GM21360 (cell line): ENCODE results near the gene MPRIP.

ENCODE experiments used
- ATAC-seq: cut with Tn5 transposase; IDR thresholded peaks from one replicate; pipeline ENCODE4 v1.9.1; 2021; ENCODE audit warnings: mild to moderate bottlenecking, moderate library complexity; ENCODE audit not compliant: unreplicated experiment

The MPRIP gene

DNA sequence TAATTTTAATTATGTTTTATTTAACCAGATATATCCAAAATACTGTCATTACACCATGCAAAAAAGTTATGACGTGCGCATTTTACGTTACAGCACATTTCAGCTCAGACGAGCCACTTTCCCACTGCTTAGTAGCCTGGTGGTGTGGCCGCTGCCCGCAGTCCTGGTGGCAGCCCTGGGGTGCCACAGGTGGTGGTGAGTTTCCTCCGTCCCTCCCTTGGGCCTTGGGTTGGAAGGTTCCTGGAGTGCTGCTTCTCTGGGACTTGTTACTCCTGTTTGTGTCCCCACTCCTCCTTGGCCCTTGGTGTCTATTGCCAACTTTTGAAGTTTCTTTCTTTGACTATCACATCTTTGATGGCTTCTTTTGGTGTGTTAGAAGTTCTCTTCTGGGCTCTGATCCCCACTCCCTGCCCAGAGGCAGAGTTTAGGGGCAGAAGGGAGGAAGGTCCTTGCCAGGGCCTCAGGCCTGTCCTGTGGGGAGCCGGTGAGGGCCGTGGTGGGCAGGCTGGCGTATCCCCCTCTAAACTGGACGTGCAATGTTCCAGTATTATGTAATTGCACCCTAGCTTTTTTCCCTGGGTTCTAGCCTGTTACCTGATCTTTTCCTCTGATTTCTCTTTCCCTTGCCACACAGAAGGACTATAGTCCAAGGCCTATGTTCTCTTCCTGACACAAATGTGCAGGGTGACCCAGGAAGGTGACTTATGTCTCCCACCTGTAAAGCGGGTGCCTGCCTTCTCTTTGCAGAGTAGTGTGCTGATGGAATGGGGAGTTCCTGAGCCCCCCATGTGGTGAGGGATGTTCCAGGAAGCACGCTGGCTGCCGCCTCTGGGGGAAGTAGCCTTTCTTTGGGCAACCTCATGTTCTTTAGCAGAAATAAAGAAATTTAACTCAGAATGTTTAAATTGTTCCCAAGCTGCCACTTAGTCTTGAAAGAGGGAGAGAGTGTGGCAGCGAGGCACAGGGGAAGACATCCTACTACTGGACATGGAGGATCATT lies 8.4 kb downstream of the MPRIP start:
- ATAC-seq = no peak

DNA sequence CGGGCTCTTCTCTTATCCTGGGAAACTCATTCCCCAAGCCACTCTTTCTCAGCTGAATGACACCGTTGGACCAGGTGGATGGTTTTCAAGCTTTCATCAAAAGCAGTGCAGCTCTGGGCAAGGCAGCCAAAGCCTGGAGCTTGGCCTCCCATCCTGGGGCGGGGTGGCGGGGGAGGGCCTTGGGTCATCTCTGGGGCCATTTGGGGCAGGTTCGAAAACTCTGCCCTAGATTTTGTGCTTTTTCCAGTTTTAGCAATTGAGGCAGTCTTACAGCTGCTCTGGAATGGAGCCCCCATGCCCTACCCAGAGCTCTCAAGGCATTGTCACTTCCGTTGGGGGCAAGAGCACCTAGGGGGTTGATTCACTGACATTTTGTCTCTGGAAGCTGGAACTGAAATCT lies 9.1 kb downstream of the MPRIP start:
- ATAC-seq = no peak

DNA sequence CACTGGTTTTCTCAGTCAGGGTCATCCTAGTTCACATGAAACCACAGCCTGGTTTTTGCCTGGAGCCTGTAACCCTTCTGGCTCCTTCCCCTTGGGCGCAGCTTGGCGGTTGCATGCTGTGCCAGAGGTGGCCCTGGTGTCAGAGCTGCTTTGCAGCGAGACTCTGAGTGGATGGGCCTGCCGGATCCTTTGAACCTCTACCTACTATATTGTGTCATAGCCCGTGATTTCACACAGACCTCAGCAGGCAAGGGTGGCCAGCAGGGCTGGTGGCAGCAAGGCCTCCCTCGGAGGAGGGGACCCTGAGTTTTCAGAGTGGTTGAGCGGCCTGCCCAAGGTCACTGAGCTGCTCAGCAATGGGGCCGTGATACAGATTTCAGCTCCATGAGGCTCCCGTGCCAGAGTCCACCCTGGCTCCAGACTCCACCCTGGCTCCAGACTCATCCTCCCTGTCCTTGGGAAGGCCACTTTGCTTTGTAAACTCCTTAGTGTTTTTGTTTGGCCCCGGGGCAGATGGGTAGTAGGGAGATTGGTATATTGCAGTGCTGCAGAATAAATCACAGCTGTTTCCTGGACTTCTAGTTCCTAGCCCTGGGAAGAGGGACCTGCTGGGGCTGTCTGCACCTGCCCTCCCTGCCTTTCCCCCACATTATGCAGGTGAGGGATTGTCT lies 9.7 kb downstream of the MPRIP start:
- ATAC-seq = no peak

GRCh38 chr17:17052462-17053221 lies 10.4 kb downstream of the MPRIP start:
- no peak for ATAC-seq

DNA sequence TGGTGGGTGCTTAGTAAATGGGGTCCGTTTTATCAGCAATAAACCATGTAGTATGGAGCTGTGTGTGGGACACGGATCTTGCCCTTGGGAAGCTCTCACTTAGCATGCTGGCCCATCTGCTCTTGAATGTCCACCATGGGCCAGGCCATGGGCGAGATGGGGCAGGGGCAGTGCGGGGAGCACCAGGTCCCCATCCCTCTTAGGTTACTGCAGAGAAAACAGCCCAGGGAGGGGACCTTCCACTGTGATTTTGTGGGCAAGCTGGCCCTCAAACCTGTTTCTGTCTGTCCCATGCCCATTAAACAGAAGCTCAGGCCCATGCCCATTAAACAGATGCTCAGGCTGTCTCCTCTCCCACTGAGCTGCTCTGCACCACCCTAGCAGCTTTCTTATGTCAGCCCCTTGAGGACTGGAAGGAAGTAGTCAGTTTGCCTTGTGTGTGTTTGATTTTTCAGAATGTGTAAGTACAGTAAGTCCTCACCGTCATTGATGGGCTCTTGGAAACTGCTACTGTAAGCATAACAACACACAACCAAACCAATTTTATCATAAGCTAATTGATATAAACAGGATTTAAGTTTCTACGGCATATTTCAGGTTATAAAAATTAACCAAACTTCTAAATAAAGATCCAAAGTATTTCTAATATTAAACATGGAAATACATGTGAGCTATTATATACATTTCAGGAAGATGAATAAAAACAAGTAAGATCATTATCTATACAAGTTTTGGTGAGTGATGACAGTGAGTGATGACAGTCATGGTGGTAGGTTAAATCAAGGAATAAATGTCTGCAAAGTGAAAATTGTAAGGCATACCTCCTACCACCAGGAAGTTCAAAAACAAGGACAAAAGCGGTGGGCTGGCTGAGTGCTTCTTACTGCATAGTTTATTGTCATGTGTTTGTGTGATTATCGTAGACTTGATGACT lies 11.5 kb downstream of the MPRIP start:
- ATAC-seq = no peak

- no peak for ATAC-seq
Measured at GRCh38 chr17:17054636-17055035, 12.4 kb downstream of the MPRIP start.

DNA sequence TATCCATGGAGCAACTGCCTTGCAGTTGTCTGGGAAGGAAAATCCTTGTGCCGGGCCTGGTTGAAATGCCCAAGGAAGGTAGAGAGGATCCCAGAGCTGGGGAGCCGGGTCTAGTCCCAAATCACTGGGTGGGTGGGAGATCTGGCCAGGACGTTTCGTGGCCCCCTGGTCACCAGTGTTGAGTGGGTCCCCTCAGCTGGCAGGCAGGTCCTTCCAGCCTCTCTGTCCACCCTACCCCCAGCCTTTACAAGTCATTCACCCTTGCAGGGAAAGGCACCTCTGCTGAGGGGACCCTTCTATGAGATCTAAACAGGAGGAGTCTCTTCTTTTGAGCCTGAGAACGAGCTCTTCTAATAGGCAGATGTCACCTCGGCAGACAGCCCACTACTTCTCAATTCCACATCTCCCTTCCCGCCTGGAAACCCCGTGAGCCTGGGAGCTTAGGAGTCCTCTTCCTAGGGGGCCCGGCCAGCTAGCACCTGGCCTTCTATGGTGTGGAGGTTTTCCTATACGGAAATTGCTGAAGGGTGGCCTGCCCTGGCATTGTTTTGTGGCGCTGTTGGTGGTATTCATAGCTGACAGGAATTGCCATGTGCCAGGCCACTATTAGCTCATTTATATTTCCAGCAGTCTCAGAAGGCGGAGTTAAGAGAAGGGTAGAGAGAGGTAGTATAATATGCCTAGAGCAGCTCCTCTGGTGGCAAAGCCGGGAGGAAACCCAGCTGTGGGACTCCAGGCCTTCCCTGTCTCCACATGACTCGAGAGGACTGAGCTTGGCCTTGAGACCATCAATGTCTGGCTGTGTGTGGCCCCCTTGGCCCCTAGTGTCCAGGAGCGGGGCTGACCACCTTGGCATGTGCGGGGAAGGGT lies 13.3 kb downstream of the MPRIP start:
- ATAC-seq = no peak

GRCh38 chr17:17056156-17056539 lies 13.9 kb downstream of the MPRIP start:
- no peak for ATAC-seq

DNA sequence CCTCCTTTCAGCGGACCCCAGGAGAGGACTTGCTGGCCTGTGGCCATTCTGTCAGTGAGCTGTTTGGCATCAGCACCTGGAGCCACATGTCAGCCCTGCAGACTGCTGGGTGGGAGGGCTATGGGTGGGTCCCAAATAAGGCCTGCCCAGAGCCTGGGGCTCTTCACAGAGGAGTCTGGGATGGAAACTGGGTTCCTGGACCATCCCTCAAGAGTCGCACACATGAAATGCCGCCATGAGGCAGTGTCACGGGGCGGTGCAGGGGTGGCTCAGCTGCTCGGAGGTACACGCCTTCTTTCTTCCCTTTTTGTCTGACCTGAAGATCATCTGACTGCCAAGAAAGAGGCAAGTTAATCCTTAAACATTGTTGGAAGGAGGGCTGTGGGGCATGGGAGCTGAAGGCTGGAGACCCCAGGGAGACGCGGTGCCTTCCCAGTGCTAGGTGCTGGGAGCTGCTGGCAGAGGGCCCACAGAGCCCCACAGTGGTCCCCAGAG lies 14.8 kb downstream of the MPRIP start:
- ATAC-seq = no peak

DNA sequence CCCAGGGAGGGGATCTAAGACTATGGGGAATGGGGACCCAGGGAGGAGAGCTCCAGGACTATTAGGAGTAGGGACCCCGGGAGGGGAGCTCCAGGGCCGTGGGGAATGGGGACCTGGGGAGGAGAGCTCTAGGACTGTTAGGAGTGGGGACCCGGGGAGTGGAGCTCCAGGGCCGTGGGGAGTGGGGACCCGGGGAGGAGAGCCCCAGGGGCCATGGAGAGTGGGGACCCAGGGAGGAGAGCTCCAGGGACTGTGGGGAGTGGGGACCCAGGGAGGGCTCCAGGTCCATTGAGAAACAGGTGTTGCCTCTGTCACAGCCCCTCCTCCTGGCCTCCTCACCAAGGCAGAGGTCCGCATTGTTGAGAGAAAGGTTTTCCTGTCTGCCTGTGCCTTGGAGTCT lies 16.0 kb downstream of the MPRIP start:
- ATAC-seq = no peak

DNA sequence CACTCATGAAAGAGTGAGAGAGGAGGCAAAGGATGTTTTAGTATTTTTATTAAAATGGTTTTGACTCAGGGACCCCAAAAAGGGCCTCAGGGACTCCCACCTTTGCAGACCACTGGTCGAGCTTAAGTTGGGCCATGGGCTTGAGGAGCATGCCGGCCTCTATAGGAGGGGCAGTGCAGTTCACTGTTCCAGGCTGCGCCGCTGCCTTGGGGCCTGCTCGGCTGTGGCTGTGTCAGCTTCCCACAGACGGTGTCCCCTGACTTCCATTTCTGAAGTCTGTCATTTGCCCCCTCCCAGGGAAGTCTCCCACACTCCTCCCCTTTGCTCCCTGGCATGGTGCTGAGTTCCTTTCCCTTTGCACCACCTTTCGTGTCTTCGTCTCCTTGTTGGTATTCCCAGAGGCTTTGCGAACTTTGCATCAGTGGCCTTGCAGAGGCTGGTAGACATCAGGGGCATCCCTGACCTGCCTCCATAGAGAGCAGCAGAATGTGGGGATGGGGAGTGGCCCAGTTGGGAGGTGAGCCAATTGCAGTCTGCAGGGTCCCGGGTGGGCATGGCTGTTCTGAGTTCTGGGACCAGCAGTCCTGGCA lies 17.1 kb downstream of the MPRIP start:
- no peak for ATAC-seq

DNA sequence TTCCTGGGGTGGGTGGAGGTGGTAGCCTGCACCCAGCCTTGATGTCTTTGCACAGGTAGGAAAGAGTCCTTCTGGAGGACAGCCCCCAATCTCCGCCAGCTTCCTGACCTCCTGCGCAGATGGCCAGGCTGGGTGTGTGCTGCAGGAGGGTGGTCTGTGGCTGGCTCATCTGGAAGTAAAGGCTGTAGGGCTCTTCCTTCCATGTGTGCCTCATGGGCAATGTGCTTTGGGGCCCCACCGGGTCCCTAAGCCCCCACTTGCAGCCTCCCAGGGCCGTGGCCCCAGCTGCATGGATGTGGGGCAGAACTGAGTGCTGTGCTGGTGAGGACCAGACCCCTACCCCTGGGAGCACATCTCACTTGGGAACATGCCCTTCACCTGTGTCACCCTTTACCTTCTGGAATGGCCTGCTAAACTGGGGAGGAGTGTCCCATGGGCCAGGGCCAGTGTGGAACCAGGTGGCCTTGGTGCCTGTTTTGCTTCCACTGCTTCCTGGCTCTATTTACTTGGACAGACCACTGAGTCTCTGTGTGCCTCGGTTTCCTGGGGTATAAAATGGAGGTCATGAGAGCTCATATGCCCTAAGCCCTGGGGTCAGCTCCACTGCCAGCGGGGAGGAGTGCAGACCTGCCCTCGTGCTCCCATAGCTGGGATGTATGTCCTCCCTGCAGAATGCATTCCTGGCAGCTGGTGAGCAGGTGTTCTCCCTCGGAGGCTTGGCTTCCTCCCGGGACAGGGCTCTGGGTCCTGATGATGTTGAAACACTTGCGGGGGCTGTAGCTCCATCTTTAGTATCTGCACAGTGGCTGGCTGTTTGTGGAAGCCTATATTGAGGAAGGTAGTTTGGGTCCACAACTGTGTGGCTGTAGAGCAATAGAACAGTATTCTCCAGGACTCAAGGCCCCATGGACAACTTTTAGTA lies 18.0 kb downstream of the MPRIP start:
- ATAC-seq = no peak

- ATAC-seq = no peak
Measured at GRCh38 chr17:17060930-17061329, 18.7 kb downstream of the MPRIP start.

- ATAC-seq = no peak
Measured at GRCh38 chr17:17061516-17061915, 19.3 kb downstream of the MPRIP start.

DNA sequence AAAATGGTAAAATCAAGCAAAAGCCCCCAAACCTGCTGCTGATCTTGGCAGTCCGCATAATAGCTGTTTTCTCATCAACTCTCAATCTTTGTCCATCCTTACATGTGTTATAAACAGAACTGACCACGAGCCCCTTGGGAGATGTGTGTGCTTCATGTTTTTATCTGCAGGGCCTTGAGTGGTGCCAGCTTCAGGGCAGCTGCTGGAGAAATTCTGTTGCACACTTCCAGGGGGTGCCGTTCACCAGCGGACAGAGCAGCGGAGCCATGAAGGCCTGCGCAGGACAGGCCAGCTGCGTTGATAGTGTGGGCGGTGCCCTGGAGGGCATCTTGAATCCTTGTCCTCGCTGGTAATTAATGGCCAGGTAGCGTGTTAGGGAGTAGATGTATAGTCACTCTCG lies 20.1 kb downstream of the MPRIP start:
- no peak for ATAC-seq

DNA sequence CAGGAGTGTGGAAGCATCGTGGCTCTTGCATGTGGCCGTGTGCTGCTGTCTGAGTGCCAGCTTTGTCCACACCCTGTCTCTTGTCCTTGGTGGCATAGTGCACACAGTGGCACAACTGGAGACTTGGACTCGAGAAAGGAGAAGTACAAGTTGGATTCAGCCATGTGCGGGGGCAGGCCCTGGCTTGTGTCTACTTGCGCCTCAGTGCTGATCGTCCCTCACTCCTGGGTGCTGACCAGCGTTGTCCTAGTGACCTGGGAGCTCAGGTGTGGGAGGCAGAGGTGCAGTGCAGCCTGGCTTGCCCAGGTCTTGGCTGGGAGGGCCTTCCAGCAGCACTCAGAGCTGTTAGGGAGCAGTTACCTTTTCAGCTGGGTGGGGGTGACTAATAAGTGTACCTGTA lies 20.6 kb downstream of the MPRIP start:
- no peak for ATAC-seq

DNA sequence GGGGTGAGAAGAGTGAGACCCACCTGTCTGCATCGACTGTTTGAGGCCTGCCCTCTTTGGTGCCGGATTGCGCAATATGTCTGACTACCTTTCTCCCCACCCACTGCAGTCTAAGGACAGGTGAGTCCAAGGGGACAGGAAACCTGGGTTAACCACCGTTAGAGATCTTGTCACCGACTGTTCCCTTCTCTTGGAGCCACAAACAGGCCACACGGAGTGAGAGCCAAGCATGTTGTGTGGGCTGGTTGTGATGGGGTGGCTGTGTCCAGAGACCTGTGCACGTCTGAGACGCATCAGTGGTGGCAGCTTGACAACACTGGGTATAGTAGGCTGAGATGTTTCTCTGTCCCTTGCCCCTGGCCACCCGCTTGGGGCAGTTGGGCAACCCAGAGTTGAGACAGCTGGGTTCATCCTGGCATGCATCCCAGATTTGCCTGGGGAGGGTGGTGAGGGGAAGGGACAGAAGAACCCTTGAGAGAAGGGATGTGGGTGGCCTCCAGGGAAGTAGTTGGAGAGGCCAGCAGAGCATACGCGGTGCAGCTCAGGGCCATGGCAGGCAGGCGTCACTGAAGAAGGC lies 21.4 kb downstream of the MPRIP start:
- ATAC-seq = no peak
